Measurements from ENCODE around the gene RFX3. TPM values are rescaled to one million over a fixed set of nuclear protein-coding genes. Genes with fewer than 3 reads are reported as not detected.

The RFX3 gene
- total RNA-seq, 1 donor from 2014 or later: 3.8 TPM

GRCh38 chr9:3235497-3235896 lies 290.3 kb downstream of the RFX3 start:
- no peak for TF ChIP-seq CTCF (IDR thresholded peaks at IDR 0.05; ENCODE audit: borderline replicate concordance)
- Histone ChIP-seq H3K4me1 (no peaks in the 10 kb centered on the region), H3K36me3 (peaks cover 8% of the 10 kb centered on the region), H3K4me3 (no peak overlapping the region), H3K27ac (replicated peaks) (no peak overlapping the region), H3K9me3 (replicated peaks) (no peaks in the 10 kb centered on the region), H3K27me3 (ENCODE audit: low read depth) (no peaks in the 10 kb centered on the region)
- DNase-seq: no peak
- intact Hi-C loops (cut with micrococcal nuclease): no loop called here

- Histone ChIP-seq H3K9me3 (replicated peaks) (no peaks in the 10 kb centered on the region), H3K4me3 (no peak overlapping the region), H3K27ac (replicated peaks) (no peak overlapping the region), H3K4me1 (no peaks in the 10 kb centered on the region), H3K27me3 (ENCODE audit: low read depth) (no peaks in the 10 kb centered on the region), H3K36me3 (peaks cover 6% of the 10 kb centered on the region)
- peak; percentile 17 for DNase-seq
- intact Hi-C loops (cut with micrococcal nuclease): no loop called here
- no peak for TF ChIP-seq CTCF (IDR thresholded peaks at IDR 0.05; ENCODE audit: borderline replicate concordance)
These were observed 300.9 kb downstream of the RFX3 start for GRCh38 chr9:3224931-3225330.

- no peak for DNase-seq
- Histone ChIP-seq H3K27me3 (ENCODE audit: low read depth) (no peaks in the 10 kb centered on the region), H3K4me3 (no peak overlapping the region), H3K27ac (replicated peaks) (no peak overlapping the region), H3K9me3 (replicated peaks) (no peaks in the 10 kb centered on the region), H3K36me3 (no peaks in the 10 kb centered on the region), H3K4me1 (no peaks in the 10 kb centered on the region)
- no peak for TF ChIP-seq CTCF (IDR thresholded peaks at IDR 0.05; ENCODE audit: borderline replicate concordance)
- intact Hi-C loops (cut with micrococcal nuclease): no loop called here
These were observed 310.1 kb downstream of the RFX3 start for GRCh38 chr9:3215658-3216057.

GRCh38 chr9:3214741-3215140 lies 311.1 kb downstream of the RFX3 start:
- Histone ChIP-seq H3K27ac (replicated peaks) (no peak overlapping the region), H3K9me3 (replicated peaks) (no peaks in the 10 kb centered on the region), H3K27me3 (ENCODE audit: low read depth) (no peaks in the 10 kb centered on the region), H3K36me3 (no peaks in the 10 kb centered on the region), H3K4me1 (no peaks in the 10 kb centered on the region), H3K4me3 (no peak overlapping the region)
- intact Hi-C loops (cut with micrococcal nuclease): loop anchor here (5.0 kb wide), 1 partner anchor 478 kb away; no protein-coding TSS in a partner anchor
- no peak for TF ChIP-seq CTCF (IDR thresholded peaks at IDR 0.05; ENCODE audit: borderline replicate concordance)
- no peak for DNase-seq

- H3K27me3 ChIP-seq (ENCODE audit: low read depth): no peaks in the 10 kb centered on the region
- no peaks in the 10 kb centered on the region for H3K4me1 ChIP-seq
- no peak overlapping the region for H3K4me3 ChIP-seq
- DNase-seq: no peak
- intact Hi-C loops (cut with micrococcal nuclease): no loop called here
- peaks cover 11% of the 10 kb centered on the region for H3K9me3 ChIP-seq (replicated peaks)
- H3K36me3 ChIP-seq: no peaks in the 10 kb centered on the region
- H3K27ac ChIP-seq (replicated peaks): no peak overlapping the region
- TF ChIP-seq CTCF (IDR thresholded peaks at IDR 0.05; ENCODE audit: borderline replicate concordance): no peak
These were observed 320.2 kb downstream of the RFX3 start for GRCh38 chr9:3205421-3206095.

Measured in left ventricle myocardium inferior (tissue), 1 donor.